ENCODE measurements around the gene SEMA3D.

SEMA3D gene

GRCh38 chr7:84953234-84953633 lies 233.6 kb downstream of the SEMA3D start:
- TF ChIP-seq MYC (IDR thresholded peaks at IDR 0.05; ENCODE audit: low read depth, low read length) (no peak), POLR2A (IDR thresholded peaks at IDR 0.05; ENCODE audit: extremely low read depth, insufficient read length) (no peak), MAX (IDR thresholded peaks at IDR 0.05; ENCODE audit: low read depth, low read length) (no peak)
- TF ChIP-seq, protein P1, sequence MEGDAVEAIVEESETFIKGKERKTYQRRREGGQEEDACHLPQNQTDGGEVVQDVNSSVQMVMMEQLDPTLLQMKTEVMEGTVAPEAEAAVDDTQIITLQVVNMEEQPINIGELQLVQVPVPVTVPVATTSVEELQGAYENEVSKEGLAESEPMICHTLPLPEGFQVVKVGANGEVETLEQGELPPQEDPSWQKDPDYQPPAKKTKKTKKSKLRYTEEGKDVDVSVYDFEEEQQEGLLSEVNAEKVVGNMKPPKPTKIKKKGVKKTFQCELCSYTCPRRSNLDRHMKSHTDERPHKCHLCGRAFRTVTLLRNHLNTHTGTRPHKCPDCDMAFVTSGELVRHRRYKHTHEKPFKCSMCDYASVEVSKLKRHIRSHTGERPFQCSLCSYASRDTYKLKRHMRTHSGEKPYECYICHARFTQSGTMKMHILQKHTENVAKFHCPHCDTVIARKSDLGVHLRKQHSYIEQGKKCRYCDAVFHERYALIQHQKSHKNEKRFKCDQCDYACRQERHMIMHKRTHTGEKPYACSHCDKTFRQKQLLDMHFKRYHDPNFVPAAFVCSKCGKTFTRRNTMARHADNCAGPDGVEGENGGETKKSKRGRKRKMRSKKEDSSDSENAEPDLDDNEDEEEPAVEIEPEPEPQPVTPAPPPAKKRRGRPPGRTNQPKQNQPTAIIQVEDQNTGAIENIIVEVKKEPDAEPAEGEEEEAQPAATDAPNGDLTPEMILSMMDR (IDR thresholded peaks at IDR 0.05; ENCODE audit: low read depth, low read length), result no peak
- no peak for DNase-seq (ENCODE audit: low read depth)
- H3K4me3 ChIP-seq (ENCODE audit: low read depth, low read length), result no peak overlapping the region

- TF ChIP-seq POLR2A (IDR thresholded peaks at IDR 0.05; ENCODE audit: extremely low read depth, insufficient read length), result no peak
- TF ChIP-seq, protein P1 (IDR thresholded peaks at IDR 0.05; ENCODE audit: low read depth, low read length), result no peak
- peak; percentile 67 for TF ChIP-seq MAX (IDR thresholded peaks at IDR 0.05; ENCODE audit: low read depth, low read length)
- TF ChIP-seq MYC (IDR thresholded peaks at IDR 0.05; ENCODE audit: low read depth, low read length), result peak; percentile 66
- DNase-seq (ENCODE audit: low read depth), result peak; percentile 27
- H3K4me3 ChIP-seq (ENCODE audit: low read depth, low read length), result no peak overlapping the region
These were observed 236.0 kb downstream of the SEMA3D start for GRCh38 chr7:84950836-84951235.

DNA sequence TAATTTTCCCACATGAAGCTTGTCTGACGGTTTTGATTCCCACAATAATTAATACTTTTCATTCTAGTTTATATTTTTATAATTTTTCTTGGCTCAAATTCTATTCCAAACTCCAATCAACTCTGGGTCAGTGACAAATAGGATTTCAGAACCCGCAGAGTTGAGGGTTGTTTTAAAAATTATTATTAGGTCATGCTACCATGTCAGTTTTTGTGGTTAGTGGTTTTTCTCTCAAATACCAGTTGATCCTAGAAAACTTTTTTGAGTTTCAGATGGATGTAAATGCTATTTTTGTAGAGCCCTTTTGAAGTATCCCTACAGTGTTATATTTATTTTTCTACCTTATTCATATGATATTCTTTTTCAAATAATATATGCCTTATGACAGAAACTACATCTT lies 237.4 kb downstream of the SEMA3D start:
- no peak for DNase-seq (ENCODE audit: low read depth)
- TF ChIP-seq MYC (IDR thresholded peaks at IDR 0.05; ENCODE audit: low read depth, low read length) (no peak), POLR2A (IDR thresholded peaks at IDR 0.05; ENCODE audit: extremely low read depth, insufficient read length) (no peak), MAX (IDR thresholded peaks at IDR 0.05; ENCODE audit: low read depth, low read length) (no peak)
- TF ChIP-seq, protein P1 (IDR thresholded peaks at IDR 0.05; ENCODE audit: low read depth, low read length), result no peak
- H3K4me3 ChIP-seq (ENCODE audit: low read depth, low read length), result no peak overlapping the region

GRCh38 chr7:84949067-84949466 lies 237.8 kb downstream of the SEMA3D start:
- H3K4me3 ChIP-seq (ENCODE audit: low read depth, low read length), result no peak overlapping the region
- TF ChIP-seq MAX (IDR thresholded peaks at IDR 0.05; ENCODE audit: low read depth, low read length), result no peak
- TF ChIP-seq, protein P1 (IDR thresholded peaks at IDR 0.05; ENCODE audit: low read depth, low read length), result no peak
- no peak for TF ChIP-seq MYC (IDR thresholded peaks at IDR 0.05; ENCODE audit: low read depth, low read length)
- no peak for TF ChIP-seq POLR2A (IDR thresholded peaks at IDR 0.05; ENCODE audit: extremely low read depth, insufficient read length)
- no peak for DNase-seq (ENCODE audit: low read depth)

DNA sequence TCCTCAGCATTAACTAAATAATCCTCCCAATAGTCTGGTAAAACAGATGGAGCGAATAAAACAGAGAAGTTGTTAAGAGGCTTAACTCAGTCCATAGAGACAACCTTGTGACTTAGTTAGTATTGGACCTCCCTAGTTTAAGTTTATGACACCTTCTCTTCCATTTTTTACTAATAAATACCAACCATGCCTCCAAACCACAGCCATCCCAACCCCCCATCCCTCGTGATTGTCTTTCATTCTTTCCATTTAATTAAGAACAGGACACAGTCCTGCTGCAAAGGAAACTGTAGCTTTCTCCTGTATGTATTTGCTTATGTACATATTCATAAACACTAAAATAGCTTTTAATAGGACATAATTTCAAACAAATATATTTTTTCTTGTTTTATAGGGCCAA lies 238.2 kb downstream of the SEMA3D start:
- no peak overlapping the region for H3K4me3 ChIP-seq (ENCODE audit: low read depth, low read length)
- no peak for DNase-seq (ENCODE audit: low read depth)
- TF ChIP-seq MAX (IDR thresholded peaks at IDR 0.05; ENCODE audit: low read depth, low read length) (no peak), POLR2A (IDR thresholded peaks at IDR 0.05; ENCODE audit: extremely low read depth, insufficient read length) (no peak), MYC (IDR thresholded peaks at IDR 0.05; ENCODE audit: low read depth, low read length) (no peak)
- TF ChIP-seq, protein P1 (IDR thresholded peaks at IDR 0.05; ENCODE audit: low read depth, low read length), result no peak

DNA sequence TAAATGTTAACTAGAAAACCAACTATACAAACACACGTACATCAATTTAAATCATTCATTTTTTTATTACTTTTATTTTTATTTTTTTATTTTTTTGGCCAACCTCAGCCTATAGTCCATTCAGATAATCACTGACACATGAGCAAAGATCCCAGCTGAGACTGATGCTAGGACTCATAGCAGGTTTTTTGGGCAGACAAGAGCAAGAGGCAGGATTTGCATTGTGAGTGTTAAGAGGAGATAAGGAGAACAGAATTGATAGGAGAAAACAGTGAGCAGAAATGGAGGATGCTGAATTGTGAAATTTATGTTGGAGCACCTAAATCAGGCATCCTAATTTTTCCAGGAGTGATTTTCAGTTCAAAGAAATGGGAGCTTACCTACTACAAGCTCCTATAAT lies 240.3 kb downstream of the SEMA3D start:
- DNase-seq (ENCODE audit: low read depth), result no peak
- no peak for TF ChIP-seq MAX (IDR thresholded peaks at IDR 0.05; ENCODE audit: low read depth, low read length)
- TF ChIP-seq, protein P1 (IDR thresholded peaks at IDR 0.05; ENCODE audit: low read depth, low read length), result no peak
- no peak for TF ChIP-seq POLR2A (IDR thresholded peaks at IDR 0.05; ENCODE audit: extremely low read depth, insufficient read length)
- TF ChIP-seq MYC (IDR thresholded peaks at IDR 0.05; ENCODE audit: low read depth, low read length), result no peak

More for the DNA sequence above, 240.3 kb downstream of the SEMA3D start:
- no peak overlapping the region for H3K4me3 ChIP-seq (ENCODE audit: low read depth, low read length)
